ENCODE data around the gene SLC35C1.
A peak's percentile ranks its signal among the peaks of the same experiment; 100 is the strongest.

The SLC35C1 gene

DNA sequence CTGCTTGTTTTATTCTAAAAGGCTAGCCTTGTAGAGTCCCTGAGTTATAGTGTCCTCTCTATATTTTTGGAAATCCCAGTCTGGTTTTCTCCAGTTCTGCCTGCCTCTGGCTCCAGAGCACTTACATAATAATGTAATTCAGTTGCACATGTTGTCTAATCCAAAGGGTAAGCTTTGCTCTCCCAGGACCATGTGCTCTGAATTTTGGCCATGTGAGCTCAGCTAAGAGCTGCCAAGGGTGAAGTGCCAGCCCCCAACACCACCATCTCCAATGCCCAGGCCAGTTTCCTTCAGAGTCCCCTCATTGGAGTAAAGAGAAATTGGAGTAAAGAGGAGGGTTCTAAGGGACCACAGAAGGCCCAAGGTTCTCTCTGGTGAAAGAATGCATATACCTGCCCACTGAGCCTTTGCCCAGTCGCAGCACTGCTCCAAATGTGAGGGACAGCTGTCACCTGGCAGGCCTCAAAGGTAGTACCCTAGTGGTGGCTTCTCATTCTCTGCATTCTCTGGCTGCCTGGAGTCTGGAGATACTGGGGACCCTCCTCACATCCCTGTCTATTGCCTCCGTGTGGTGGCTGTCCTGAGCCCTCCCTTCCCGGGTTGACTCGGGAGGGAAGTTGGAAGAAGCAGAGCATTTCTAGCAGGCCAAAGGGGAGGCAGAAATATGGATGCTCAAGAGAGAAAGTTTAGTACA lies 47.2 kb downstream of the SLC35C1 start:
- H3K4me3 ChIP-seq (ENCODE audit: low read depth in 1 of 5, low read length in 5 of 5), result peak overlapping the region in 4 of 5 donors; percentile 12 to 62 (median 26)

DNA sequence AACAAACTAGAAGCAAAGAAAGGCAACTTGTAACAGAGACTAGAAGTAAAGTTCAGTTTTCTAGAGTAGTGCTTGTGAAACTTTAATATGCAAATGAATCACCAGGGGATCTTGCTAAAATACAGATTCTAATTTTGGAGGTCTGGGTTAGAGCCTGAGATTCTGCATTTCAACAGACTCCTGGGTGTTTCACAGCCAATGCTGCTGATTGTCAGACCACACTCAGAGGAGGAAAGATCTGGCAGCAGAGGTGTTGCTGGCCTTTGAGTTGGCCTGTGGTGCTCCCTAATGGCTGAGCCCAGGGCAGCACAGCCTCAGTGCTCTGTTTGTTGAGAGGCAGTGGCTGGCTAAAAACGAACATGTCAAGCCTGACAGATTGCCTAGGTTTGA lies 47.8 kb downstream of the SLC35C1 start:
- H3K4me3 ChIP-seq (ENCODE audit: low read depth in 1 of 5, low read length in 5 of 5), result peak overlapping the region in 2 of 5 donors; percentile 33 to 62
- H3K27ac ChIP-seq (ENCODE audit: low read depth, low read length), result peak overlapping the region; percentile 100
- peak overlapping the region in 4 of 5 donors; percentile 53 to 85 (median 62) for H3K9ac ChIP-seq (ENCODE audit: low read length in 5 of 5)
- peaks cover 32 to 99% (median 94%) of the 10 kb centered on the region in 5 donors for H3K4me1 ChIP-seq (ENCODE audit: control insufficient read depth in 5 of 5, insufficient read depth in 5 of 5, low read length in 5 of 5)
- peaks cover 5 to 22% (median 14%) of the 10 kb centered on the region in 5 donors for H3K36me3 ChIP-seq (ENCODE audit: control insufficient read depth in 5 of 5, insufficient read depth in 5 of 5, low read length in 5 of 5)
- H3K27me3 ChIP-seq (ENCODE audit: control insufficient read depth in 5 of 5, insufficient read depth in 4 of 5, low read length in 5 of 5), result no peaks in the 10 kb centered on the region
- no peaks in the 10 kb centered on the region for H3K9me3 ChIP-seq (ENCODE audit: control insufficient read depth in 5 of 5, low read length in 5 of 5)

More for the DNA sequence above, 47.2 kb downstream of the SLC35C1 start:
- Histone ChIP-seq H3K36me3 (ENCODE audit: control insufficient read depth in 5 of 5, insufficient read depth in 5 of 5, low read length in 5 of 5) (peaks cover 3 to 18% (median 12%) of the 10 kb centered on the region in 5 donors), H3K27ac (ENCODE audit: low read depth, low read length) (peak overlapping the region; percentile 100), H3K4me1 (ENCODE audit: control insufficient read depth in 5 of 5, insufficient read depth in 5 of 5, low read length in 5 of 5) (peaks cover 28 to 95% (median 89%) of the 10 kb centered on the region in 5 donors), H3K27me3 (ENCODE audit: control insufficient read depth in 5 of 5, insufficient read depth in 4 of 5, low read length in 5 of 5) (no peaks in the 10 kb centered on the region), H3K9me3 (ENCODE audit: control insufficient read depth in 5 of 5, low read length in 5 of 5) (no peaks in the 10 kb centered on the region), H3K9ac (ENCODE audit: low read length in 5 of 5) (peak overlapping the region; percentile 53 to 85 (median 69))

DNA sequence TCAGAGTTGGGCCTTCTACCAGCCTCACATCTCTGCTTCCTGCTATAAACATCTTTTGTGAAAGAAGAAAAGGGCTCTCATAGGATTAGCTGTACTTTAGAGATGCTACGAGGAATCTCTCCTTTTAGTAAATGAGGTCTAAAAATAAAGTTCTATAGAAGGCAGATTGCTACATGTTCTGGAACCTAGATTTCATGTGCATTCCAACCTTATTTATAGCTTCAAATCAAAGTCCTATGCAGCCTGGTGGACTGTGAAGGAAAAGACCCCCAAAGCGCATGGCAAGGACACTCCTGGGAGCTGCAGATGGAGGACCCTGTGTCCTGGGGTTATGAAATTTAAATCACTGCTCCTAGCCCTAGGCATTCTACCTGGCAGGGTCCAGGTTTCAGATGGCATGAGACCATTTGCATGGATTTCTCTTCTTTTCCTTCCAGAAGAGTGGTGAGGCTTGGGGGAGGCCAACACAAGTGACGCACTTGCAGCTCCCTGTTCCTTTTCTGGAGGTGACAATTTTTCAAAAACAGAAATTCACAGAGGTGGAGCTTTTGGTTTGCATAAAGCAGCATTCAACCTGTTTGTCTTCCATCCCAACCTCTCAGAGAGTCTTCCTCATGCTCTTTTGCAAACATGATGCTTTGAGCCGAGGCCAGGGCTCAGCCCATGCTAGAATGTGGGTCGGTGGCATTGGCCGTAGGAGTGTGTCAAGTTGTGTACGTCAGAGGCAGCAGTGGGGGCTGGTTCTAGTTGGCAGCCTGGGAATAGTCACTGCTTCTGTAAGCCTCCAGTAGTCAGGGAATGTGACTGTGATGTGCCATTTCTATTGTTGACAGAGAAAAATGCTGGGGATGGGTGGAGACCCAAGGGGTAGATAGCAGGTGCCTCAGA lies 48.6 kb downstream of the SLC35C1 start:
- H3K9ac ChIP-seq (ENCODE audit: low read length in 5 of 5), result peak overlapping the region in 3 of 5 donors; percentile 13 to 85 (median 69)

DNA sequence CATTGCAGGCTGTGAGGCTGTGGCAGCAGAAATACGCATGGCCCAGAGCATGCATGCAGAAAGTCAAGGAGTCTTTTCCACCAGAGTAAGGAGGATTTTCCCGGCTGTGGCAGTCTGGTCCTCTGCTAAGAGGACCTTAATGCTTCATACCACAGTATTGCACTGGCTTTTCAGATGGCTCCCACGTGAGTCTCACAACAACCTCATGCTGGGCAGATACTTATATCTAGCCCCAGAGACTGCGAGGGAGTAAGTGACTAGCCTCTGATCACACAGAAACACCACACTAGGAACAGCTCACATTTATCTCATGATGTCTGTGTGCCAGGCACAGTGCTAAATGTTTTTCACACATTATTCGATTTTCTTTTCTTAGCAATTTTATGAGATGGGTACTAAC lies 50.4 kb downstream of the SLC35C1 start:
- H3K4me1 ChIP-seq (ENCODE audit: control insufficient read depth in 5 of 5, insufficient read depth in 5 of 5, low read length in 5 of 5), result peaks cover 54 to 99% (median 98%) of the 10 kb centered on the region in 5 donors
- peak overlapping the region; percentile 100 for H3K27ac ChIP-seq (ENCODE audit: low read depth, low read length)
- peaks cover 5 to 32% (median 20%) of the 10 kb centered on the region in 5 donors for H3K36me3 ChIP-seq (ENCODE audit: control insufficient read depth in 5 of 5, insufficient read depth in 5 of 5, low read length in 5 of 5)
- H3K27me3 ChIP-seq (ENCODE audit: control insufficient read depth in 5 of 5, insufficient read depth in 4 of 5, low read length in 5 of 5), result no peaks in the 10 kb centered on the region
- H3K9me3 ChIP-seq (ENCODE audit: control insufficient read depth in 5 of 5, low read length in 5 of 5), result no peaks in the 10 kb centered on the region
- peak overlapping the region in 4 of 5 donors; percentile 42 to 59 (median 56) for H3K9ac ChIP-seq (ENCODE audit: low read length in 5 of 5)
- H3K4me3 ChIP-seq (ENCODE audit: low read depth in 1 of 5, low read length in 5 of 5), result peak overlapping the region in 1 of 5 donors; percentile 26

More for the DNA sequence above, 48.6 kb downstream of the SLC35C1 start:
- Histone ChIP-seq H3K27ac (ENCODE audit: low read depth, low read length) (peak overlapping the region; percentile 100), H3K36me3 (ENCODE audit: control insufficient read depth in 5 of 5, insufficient read depth in 5 of 5, low read length in 5 of 5) (peaks cover 5 to 25% (median 16%) of the 10 kb centered on the region in 5 donors), H3K27me3 (ENCODE audit: control insufficient read depth in 5 of 5, insufficient read depth in 4 of 5, low read length in 5 of 5) (no peaks in the 10 kb centered on the region), H3K4me1 (ENCODE audit: control insufficient read depth in 5 of 5, insufficient read depth in 5 of 5, low read length in 5 of 5) (peaks cover 41 to 99% (median 98%) of the 10 kb centered on the region in 5 donors), H3K4me3 (ENCODE audit: low read depth in 1 of 5, low read length in 5 of 5) (no peak overlapping the region), H3K9me3 (ENCODE audit: control insufficient read depth in 5 of 5, low read length in 5 of 5) (no peaks in the 10 kb centered on the region)

DNA sequence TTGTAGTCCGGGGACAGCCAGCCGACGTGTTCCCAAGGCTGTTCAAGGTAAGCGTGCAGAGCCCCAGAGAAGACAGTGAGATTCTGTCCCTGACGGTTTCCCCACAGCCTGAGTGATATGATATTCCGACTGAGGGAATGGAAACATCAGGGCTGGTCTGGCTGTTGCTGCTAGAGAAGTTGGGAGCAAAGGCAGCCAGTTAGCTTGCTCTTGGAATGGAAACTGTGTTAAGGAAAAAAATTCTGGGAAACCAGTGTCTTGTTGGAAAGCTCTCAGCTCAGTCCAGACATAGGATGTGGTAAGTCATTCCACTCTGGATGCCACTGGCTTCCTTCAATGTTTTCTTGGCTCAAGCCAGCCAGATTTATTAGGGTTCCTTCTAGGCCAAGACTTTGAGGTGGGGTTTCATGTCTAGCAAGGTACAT lies 51.1 kb downstream of the SLC35C1 start:
- Histone ChIP-seq H3K27me3 (ENCODE audit: control insufficient read depth in 5 of 5, insufficient read depth in 4 of 5, low read length in 5 of 5) (no peaks in the 10 kb centered on the region), H3K4me1 (ENCODE audit: control insufficient read depth in 5 of 5, insufficient read depth in 5 of 5, low read length in 5 of 5) (peaks cover 54 to 99% (median 97%) of the 10 kb centered on the region in 5 donors), H3K9me3 (ENCODE audit: control insufficient read depth in 5 of 5, low read length in 5 of 5) (no peaks in the 10 kb centered on the region), H3K36me3 (ENCODE audit: control insufficient read depth in 5 of 5, insufficient read depth in 5 of 5, low read length in 5 of 5) (peaks cover 5 to 40% (median 27%) of the 10 kb centered on the region in 5 donors), H3K4me3 (ENCODE audit: low read depth in 1 of 5, low read length in 5 of 5) (peak overlapping the region in 2 of 5 donors; percentile 11 to 26), H3K9ac (ENCODE audit: low read length in 5 of 5) (peak overlapping the region in 4 of 5 donors; percentile 42 to 59 (median 52)), H3K27ac (ENCODE audit: low read depth, low read length) (peak overlapping the region; percentile 100)

DNA sequence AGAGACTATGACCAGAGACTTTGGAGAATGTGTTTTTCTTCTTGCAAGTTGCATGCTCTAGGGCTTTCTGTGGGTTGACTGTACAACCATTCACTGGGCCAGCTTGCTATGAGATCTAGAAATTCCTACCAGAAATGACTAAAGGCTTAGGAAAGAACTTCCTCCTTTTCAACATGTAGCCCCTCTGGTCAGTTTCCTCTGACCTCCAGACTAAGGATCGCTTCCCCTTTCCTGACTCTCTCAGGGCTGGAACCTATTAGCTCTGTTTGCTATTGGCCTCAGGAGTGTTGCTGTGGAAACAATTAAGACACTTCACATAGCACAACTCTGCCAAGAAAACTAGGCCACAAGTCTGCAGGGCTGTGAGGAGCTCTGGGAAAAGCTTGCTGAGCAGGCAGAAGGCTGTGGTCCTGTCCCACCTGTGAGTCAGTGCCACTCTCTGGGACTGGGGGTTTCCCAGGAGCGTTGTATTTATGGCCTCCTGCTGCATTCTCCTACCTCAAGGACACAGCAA lies 53.1 kb downstream of the SLC35C1 start:
- peak overlapping the region in 4 of 5 donors; percentile 8 to 52 (median 34) for H3K4me3 ChIP-seq (ENCODE audit: low read depth in 1 of 5, low read length in 5 of 5)
- peaks cover 46 to 81% (median 78%) of the 10 kb centered on the region in 5 donors for H3K4me1 ChIP-seq (ENCODE audit: control insufficient read depth in 5 of 5, insufficient read depth in 5 of 5, low read length in 5 of 5)
- peak overlapping the region; percentile 100 for H3K27ac ChIP-seq (ENCODE audit: low read depth, low read length)
- H3K27me3 ChIP-seq (ENCODE audit: control insufficient read depth in 5 of 5, insufficient read depth in 4 of 5, low read length in 5 of 5), result no peaks in the 10 kb centered on the region
- peaks cover 14 to 58% (median 46%) of the 10 kb centered on the region in 5 donors for H3K36me3 ChIP-seq (ENCODE audit: control insufficient read depth in 5 of 5, insufficient read depth in 5 of 5, low read length in 5 of 5)
- no peaks in the 10 kb centered on the region for H3K9me3 ChIP-seq (ENCODE audit: control insufficient read depth in 5 of 5, low read length in 5 of 5)
- H3K9ac ChIP-seq (ENCODE audit: low read length in 5 of 5), result peak overlapping the region in 4 of 5 donors; percentile 66 to 95 (median 74)

DNA sequence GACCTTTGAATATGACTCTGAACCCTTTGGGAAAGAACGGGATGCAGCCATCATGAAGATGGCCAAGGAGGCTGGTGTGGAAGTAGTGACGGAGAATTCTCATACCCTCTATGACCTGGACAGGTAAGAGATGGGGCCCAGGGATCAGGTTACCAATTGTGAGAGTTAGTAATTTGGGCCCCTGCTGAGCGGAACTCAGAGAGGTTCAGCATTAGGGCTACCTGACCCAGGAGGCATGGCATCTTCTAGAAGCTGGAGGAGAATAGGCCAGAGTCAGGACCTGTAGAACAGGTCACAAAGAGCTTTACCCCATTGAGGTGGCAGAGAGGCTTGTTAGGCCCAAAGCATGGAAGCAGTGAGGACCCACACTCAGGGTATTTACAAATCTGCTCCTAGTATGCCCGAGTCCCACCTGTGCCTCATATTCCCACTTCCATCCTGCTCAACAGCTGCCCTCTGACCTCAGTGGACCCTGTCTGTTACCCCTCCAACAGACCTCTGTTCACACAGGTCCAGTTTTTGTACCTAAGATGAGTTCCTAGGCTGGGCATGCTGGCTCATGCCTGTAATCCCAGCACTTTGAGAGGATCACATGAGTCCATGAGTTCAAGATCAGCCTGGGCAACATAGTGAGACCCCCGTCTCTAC lies 53.9 kb downstream of the SLC35C1 start:
- H3K36me3 ChIP-seq (ENCODE audit: control insufficient read depth in 5 of 5, insufficient read depth in 5 of 5, low read length in 5 of 5), result peaks cover 22 to 67% (median 54%) of the 10 kb centered on the region in 5 donors
- H3K9me3 ChIP-seq (ENCODE audit: control insufficient read depth in 5 of 5, low read length in 5 of 5), result no peaks in the 10 kb centered on the region
- peak overlapping the region; percentile 100 for H3K27ac ChIP-seq (ENCODE audit: low read depth, low read length)
- peaks cover 46 to 77% (median 69%) of the 10 kb centered on the region in 5 donors for H3K4me1 ChIP-seq (ENCODE audit: control insufficient read depth in 5 of 5, insufficient read depth in 5 of 5, low read length in 5 of 5)
- H3K27me3 ChIP-seq (ENCODE audit: control insufficient read depth in 5 of 5, insufficient read depth in 4 of 5, low read length in 5 of 5), result no peaks in the 10 kb centered on the region
- H3K4me3 ChIP-seq (ENCODE audit: low read depth in 1 of 5, low read length in 5 of 5), result peak overlapping the region in 4 of 5 donors; percentile 2 to 52 (median 34)
- peak overlapping the region; percentile 57 to 95 (median 66) for H3K9ac ChIP-seq (ENCODE audit: low read length in 5 of 5)

DNA sequence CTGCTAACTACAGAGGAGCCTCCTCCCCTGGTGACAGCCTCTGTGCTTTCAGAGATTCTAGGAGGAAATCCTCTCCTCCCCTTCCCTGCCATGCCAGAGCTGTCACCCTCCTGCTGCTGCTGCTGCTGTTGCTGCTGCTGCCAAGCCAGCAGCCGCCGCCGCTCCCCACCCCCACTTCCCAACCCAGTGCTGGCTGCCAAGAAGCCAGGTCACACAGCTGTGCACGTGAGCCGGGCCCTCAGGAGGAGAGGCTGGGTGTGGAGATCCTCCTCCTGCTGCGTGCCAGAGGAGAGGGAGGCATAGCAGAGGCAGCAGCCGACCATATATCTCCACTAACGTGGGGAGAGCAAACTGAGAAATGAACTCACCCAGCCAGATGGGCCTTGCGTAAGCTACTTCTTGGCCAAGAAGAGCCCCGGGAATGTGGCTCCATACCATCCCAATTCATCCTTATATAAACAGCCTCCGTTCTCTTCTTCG lies 54.8 kb downstream of the SLC35C1 start:
- Histone ChIP-seq H3K27me3 (ENCODE audit: control insufficient read depth in 5 of 5, insufficient read depth in 4 of 5, low read length in 5 of 5) (no peaks in the 10 kb centered on the region), H3K4me1 (ENCODE audit: control insufficient read depth in 5 of 5, insufficient read depth in 5 of 5, low read length in 5 of 5) (peaks cover 46 to 70% (median 61%) of the 10 kb centered on the region in 5 donors), H3K36me3 (ENCODE audit: control insufficient read depth in 5 of 5, insufficient read depth in 5 of 5, low read length in 5 of 5) (peaks cover 25 to 75% (median 60%) of the 10 kb centered on the region in 5 donors), H3K9me3 (ENCODE audit: control insufficient read depth in 5 of 5, low read length in 5 of 5) (no peaks in the 10 kb centered on the region), H3K9ac (ENCODE audit: low read length in 5 of 5) (peak overlapping the region in 3 of 5 donors; percentile 10 to 66 (median 21)), H3K4me3 (ENCODE audit: low read depth in 1 of 5, low read length in 5 of 5) (peak overlapping the region in 1 of 5 donors; percentile 17), H3K27ac (ENCODE audit: low read depth, low read length) (peak overlapping the region; percentile 100)

DNA sequence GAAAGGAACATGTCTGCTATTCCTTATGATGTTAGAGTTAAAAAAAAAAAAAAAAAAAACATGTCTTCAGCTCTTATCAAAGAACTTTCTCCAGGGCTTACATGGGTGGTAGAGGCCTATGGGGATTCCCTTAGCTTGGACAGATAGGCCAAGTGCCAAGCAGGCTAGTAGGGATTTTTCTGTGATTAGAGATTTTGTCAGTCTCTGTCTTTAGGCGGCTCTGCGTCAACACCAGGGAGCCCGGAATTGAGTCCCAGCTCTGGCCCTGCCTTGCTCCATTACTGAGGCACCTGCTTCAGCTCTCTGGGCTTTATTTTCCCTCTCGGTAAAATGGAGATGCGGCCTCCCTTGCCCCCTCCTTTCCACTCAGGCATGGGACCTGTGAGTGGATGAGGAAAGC lies 55.4 kb downstream of the SLC35C1 start:
- peaks cover 28 to 81% (median 64%) of the 10 kb centered on the region in 5 donors for H3K36me3 ChIP-seq (ENCODE audit: control insufficient read depth in 5 of 5, insufficient read depth in 5 of 5, low read length in 5 of 5)
- peaks cover 41 to 64% (median 55%) of the 10 kb centered on the region in 5 donors for H3K4me1 ChIP-seq (ENCODE audit: control insufficient read depth in 5 of 5, insufficient read depth in 5 of 5, low read length in 5 of 5)
- peak overlapping the region; percentile 100 for H3K27ac ChIP-seq (ENCODE audit: low read depth, low read length)
- H3K9me3 ChIP-seq (ENCODE audit: control insufficient read depth in 5 of 5, low read length in 5 of 5), result no peaks in the 10 kb centered on the region
- H3K9ac ChIP-seq (ENCODE audit: low read length in 5 of 5), result peak overlapping the region in 2 of 5 donors; percentile 21 to 53
- H3K4me3 ChIP-seq (ENCODE audit: low read depth in 1 of 5, low read length in 5 of 5), result peak overlapping the region in 1 of 5 donors; percentile 17
- no peaks in the 10 kb centered on the region for H3K27me3 ChIP-seq (ENCODE audit: control insufficient read depth in 5 of 5, insufficient read depth in 4 of 5, low read length in 5 of 5)

Data from subcutaneous abdominal adipose tissue (tissue), 5 donors.